Measurements from ENCODE around the gene SACM1L. TPM values are rescaled to one million over a fixed set of nuclear protein-coding genes. Genes with fewer than 3 reads are reported as not detected.

Gene SACM1L
- total RNA-seq, 1 donor from 2014 or later, result 44.1 TPM

- H3K4me1 Mint-ChIP-seq, result no peaks in the 10 kb centered on the region
- no peak for DNase-seq (ENCODE audit: low read depth, low spot score)
- TF ChIP-seq, protein P1, sequence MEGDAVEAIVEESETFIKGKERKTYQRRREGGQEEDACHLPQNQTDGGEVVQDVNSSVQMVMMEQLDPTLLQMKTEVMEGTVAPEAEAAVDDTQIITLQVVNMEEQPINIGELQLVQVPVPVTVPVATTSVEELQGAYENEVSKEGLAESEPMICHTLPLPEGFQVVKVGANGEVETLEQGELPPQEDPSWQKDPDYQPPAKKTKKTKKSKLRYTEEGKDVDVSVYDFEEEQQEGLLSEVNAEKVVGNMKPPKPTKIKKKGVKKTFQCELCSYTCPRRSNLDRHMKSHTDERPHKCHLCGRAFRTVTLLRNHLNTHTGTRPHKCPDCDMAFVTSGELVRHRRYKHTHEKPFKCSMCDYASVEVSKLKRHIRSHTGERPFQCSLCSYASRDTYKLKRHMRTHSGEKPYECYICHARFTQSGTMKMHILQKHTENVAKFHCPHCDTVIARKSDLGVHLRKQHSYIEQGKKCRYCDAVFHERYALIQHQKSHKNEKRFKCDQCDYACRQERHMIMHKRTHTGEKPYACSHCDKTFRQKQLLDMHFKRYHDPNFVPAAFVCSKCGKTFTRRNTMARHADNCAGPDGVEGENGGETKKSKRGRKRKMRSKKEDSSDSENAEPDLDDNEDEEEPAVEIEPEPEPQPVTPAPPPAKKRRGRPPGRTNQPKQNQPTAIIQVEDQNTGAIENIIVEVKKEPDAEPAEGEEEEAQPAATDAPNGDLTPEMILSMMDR (conservative IDR thresholded peaks at IDR 0.05), result no peak
- H3K27ac Mint-ChIP-seq (ENCODE audit: unreplicated experiment), result no peak overlapping the region
- H3K27me3 Mint-ChIP-seq (ENCODE audit: low read depth), result no peaks in the 10 kb centered on the region
- no peak overlapping the region for H3K4me3 Mint-ChIP-seq
- H3K36me3 Mint-ChIP-seq (ENCODE audit: low read depth), result peaks cover 18% of the 10 kb centered on the region
- H3K9me3 Mint-ChIP-seq, result no peaks in the 10 kb centered on the region
Observed at GRCh38 chr3:45737234-45737633, 48.0 kb downstream of the SACM1L start.

- no peak overlapping the region for H3K27ac Mint-ChIP-seq (ENCODE audit: unreplicated experiment)
- H3K27me3 Mint-ChIP-seq (ENCODE audit: low read depth), result no peaks in the 10 kb centered on the region
- H3K4me1 Mint-ChIP-seq, result no peaks in the 10 kb centered on the region
- TF ChIP-seq, protein P1 (conservative IDR thresholded peaks at IDR 0.05), result no peak
- H3K36me3 Mint-ChIP-seq (ENCODE audit: low read depth), result peaks cover 9% of the 10 kb centered on the region
- H3K9me3 Mint-ChIP-seq, result no peaks in the 10 kb centered on the region
- DNase-seq (ENCODE audit: low read depth, low spot score), result no peak
- H3K4me3 Mint-ChIP-seq, result no peak overlapping the region
Observed at GRCh38 chr3:45739991-45740390, 50.8 kb downstream of the SACM1L start.

DNA sequence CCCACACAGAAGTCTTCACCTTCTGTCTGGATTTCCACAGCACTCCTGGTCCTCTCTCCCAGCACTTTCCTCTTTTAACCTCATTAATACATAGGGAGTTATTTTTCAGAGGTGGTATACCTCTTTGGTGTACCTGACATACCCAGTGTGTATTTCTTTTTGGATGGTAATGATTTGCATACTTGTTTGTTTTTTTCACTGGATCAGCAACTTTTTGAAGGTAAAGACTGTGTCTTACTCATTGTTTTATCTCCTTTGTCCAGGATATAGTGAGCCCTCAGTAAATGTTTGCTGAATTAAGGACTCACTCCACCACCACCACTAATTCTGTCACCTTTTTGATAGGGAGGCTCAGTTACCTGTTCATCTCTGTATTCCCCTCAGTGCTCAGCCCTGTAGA is 52.1 kb downstream of the SACM1L start:
- H3K9me3 Mint-ChIP-seq, result no peaks in the 10 kb centered on the region
- no peak overlapping the region for H3K4me3 Mint-ChIP-seq
- no peaks in the 10 kb centered on the region for H3K27me3 Mint-ChIP-seq (ENCODE audit: low read depth)
- TF ChIP-seq, protein P1 (conservative IDR thresholded peaks at IDR 0.05), result no peak
- H3K4me1 Mint-ChIP-seq, result no peaks in the 10 kb centered on the region
- H3K27ac Mint-ChIP-seq (ENCODE audit: unreplicated experiment), result no peak overlapping the region
- DNase-seq (ENCODE audit: low read depth, low spot score), result no peak
- H3K36me3 Mint-ChIP-seq (ENCODE audit: low read depth), result peaks cover 10% of the 10 kb centered on the region

DNA sequence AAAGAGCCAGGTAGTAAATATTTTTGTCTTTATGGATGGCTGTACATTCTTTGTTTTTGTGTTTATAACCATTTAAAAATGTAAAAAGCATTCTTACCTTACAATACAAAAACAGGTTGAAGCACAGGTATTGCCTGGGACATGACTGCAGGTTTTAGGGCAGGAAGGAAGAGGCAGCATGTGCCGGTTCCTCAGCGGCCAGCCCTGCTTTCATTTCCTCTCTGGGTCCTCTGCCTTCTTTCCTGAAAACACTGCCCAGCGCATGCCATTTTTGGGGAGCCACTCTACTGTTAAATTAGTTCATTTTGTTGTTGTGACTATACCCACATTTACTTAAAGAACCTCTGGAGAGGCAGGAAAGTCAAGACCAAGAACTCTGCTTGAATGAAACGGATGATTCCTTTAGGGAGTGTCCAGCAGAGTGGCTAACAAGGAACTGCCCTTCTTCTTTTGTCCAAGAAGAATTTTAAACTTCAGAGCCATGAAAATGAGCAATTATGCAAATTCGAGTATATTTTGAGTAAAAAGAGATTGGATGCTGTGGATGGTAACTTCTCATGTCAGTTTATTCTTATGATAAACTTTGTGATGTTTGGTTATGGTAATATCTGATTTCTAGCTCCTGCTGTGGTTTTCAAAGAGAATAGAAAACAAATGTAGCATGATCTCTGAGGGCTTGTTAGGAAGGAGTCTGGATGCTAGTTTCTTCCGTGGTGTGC is 52.7 kb downstream of the SACM1L start:
- Mint-ChIP-seq H3K4me1 (no peaks in the 10 kb centered on the region), H3K4me3 (no peak overlapping the region), H3K27ac (ENCODE audit: unreplicated experiment) (no peak overlapping the region), H3K36me3 (ENCODE audit: low read depth) (peaks cover 10% of the 10 kb centered on the region), H3K27me3 (ENCODE audit: low read depth) (no peaks in the 10 kb centered on the region), H3K9me3 (no peaks in the 10 kb centered on the region)
- no peak for DNase-seq (ENCODE audit: low read depth, low spot score)
- TF ChIP-seq, protein P1 (conservative IDR thresholded peaks at IDR 0.05), result no peak

DNA sequence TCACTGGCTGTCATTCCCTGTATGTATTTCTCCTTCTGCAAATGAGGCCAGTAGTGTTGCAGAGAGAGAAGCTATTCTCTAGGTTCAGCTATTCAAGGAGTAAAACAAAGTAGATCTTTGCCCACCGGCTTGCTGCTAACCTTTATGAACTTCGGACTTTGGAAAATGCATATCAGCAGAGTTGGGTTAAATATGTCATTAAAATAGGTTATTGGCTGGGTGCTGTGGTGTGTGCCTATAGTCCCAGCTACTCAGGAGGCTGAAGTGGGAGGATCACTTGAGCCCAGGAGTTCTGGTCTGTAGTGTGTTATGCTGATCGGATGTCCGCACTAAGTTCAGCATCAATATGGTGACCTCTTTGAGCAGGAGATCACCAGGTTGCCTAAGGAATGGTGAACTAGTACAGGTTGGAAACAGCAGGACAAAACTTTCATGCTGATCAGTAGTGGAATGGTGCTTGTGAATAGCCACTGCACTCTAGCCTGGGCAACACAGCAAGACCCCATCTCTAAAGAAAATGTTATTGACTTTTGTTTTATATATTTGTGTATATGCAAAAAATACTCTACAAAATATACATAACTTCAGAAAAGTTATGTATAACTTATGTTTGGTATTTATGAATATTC is 53.4 kb downstream of the SACM1L start:
- Mint-ChIP-seq H3K27ac (ENCODE audit: unreplicated experiment) (no peak overlapping the region), H3K4me1 (no peaks in the 10 kb centered on the region), H3K27me3 (ENCODE audit: low read depth) (no peaks in the 10 kb centered on the region), H3K36me3 (ENCODE audit: low read depth) (peaks cover 10% of the 10 kb centered on the region), H3K9me3 (no peaks in the 10 kb centered on the region), H3K4me3 (no peak overlapping the region)
- TF ChIP-seq, protein P1 (conservative IDR thresholded peaks at IDR 0.05), result no peak
- DNase-seq (ENCODE audit: low read depth, low spot score), result no peak
